Naive B cell (primary cell): Measurements from ENCODE around the gene ZNF519. TPM values are rescaled to one million over a fixed set of nuclear protein-coding genes. Genes with fewer than 3 reads are reported as not detected.
A peak's percentile ranks its signal among the peaks of the same experiment; 100 is the strongest.
"Not testable (repeated sequence)": the region's sequence is repeated elsewhere in the genome, so short reads cannot be mapped to it uniquely, and the experiment has no call there.

Source experiments
- ATAC-seq, 2 donors: fragments of 150-1000 bp; cut with Tn5 transposase; 2 replicates each; pipeline ENCODE4 v1.10.0; 2021; ENCODE audit warnings: low read depth in 2 of 2, mild to moderate bottlenecking in 2 of 2, moderate library complexity in 2 of 2
- DNase-seq: peaks from one replicate; pipeline ENCODE4 v3.0.0; 2022
- H3K27ac Mint-ChIP-seq, 6 donors: one replicate each; pipeline ENCODE4 v1.8.0; 2020 to 2022; ENCODE audit warnings: mild to moderate bottlenecking in 6 of 6, mixed read lengths in 6 of 6, moderate library complexity in 5 of 6, inconsistent platforms in 2 of 6
- H3K27me3 Mint-ChIP-seq, 3 donors: one replicate each; pipeline ENCODE4 v1.8.0; 2021 to 2022; ENCODE audit warnings: mixed read lengths in 3 of 3, mild to moderate bottlenecking in 1 of 3
- H3K36me3 Mint-ChIP-seq, 2 donors: one replicate each; pipeline ENCODE4 v1.8.0; 2020 to 2022; ENCODE audit warnings: mixed read lengths in 2 of 2, inconsistent platforms in 1 of 2, mild to moderate bottlenecking in 1 of 2
- H3K4me1 Mint-ChIP-seq, 3 donors: one replicate each; pipeline ENCODE4 v1.8.0; 2020 to 2022; ENCODE audit warnings: mixed read lengths in 3 of 3, inconsistent platforms in 1 of 3, mild to moderate bottlenecking in 1 of 3, moderate library complexity in 1 of 3
- H3K4me3 Mint-ChIP-seq, 8 donors: one replicate each; pipeline ENCODE4 v1.8.0; 2020 to 2022; ENCODE audit warnings: mild to moderate bottlenecking in 8 of 8, mixed read lengths in 8 of 8, moderate library complexity in 8 of 8, inconsistent platforms in 2 of 8
- H3K9me3 Mint-ChIP-seq, 7 donors: one replicate each; pipeline ENCODE4 v1.8.0; 2020 to 2022; ENCODE audit warnings: mixed read lengths in 7 of 7, mild to moderate bottlenecking in 5 of 7, inconsistent platforms in 2 of 7, moderate library complexity in 1 of 7
- polyA plus RNA-seq, 6 donors: library from polyadenylated mRNA; unstranded; fragments of 300-500 nt; fragmentation: Illumina TruSeq; gene quantifications; one replicate each; pipeline ENCODE4 v1.2.3, GENCODE V29; 2021; ENCODE audit warnings: low read depth in 6 of 6

Gene ZNF519
- polyA plus RNA-seq, result 1 to 10 TPM; 3.6 to 8.2 (median 5.6) TPM

DNA sequence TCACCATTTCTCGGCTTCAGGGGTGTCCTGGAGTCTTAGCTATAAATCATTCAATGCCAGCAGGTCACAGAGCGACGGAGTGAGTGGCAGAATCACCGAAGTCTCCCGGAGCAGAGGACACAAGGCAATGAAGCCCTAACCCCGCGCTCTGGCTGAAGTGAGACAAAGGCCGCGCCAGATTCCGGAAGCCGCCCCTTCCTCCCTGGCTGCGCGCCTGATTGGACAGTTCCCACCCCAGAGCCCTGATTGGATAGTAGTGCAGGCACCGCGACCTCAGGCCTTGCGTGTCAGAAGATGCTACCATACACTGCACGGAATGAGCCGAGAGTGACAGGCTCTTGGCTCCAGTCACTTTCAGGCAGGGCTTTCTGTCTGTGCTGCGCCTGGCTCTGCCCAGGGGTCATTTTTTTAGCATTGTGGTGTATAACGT, at the start of gene ZNF519:
TSS of gene ZNF519 (minus strand) at position 165 of the 430 bp plus-strand sequence. CDS start at position 7, 158 bp downstream.
- peak within 1 kb of the TSS; percentile 88 to 96 (median 95) for H3K4me3 Mint-ChIP-seq
- not testable (repeated sequence) for H3K27me3 Mint-ChIP-seq, H3K9me3 Mint-ChIP-seq, H3K36me3 Mint-ChIP-seq
- peak; percentile 89 for DNase-seq
- H3K27ac Mint-ChIP-seq, result peak within 1 kb of the TSS; percentile 53 to 95 (median 82)
- peak; percentile 99 to 100 for ATAC-seq
- H3K4me1 Mint-ChIP-seq, result peaks cover 7 to 20% (median 18%) of the 10 kb centered on the region in 3 donors

GRCh38 chr18:14179306-14179705, 47.1 kb upstream of the ZNF519 start:
- Mint-ChIP-seq H3K4me1 (peaks cover 0 to 7% (median 2%) of the 10 kb centered on the region in 3 donors), H3K9me3 (peaks cover 0 to 1% (median 0%) of the 10 kb centered on the region in 7 donors), H3K27ac (peak overlapping the region in 3 of 6 donors; percentile 84 to 92 (median 85)), H3K36me3 (no peaks in the 10 kb centered on the region), H3K4me3 (peak overlapping the region; percentile 82 to 94 (median 90)), H3K27me3 (no peaks in the 10 kb centered on the region)
- DNase-seq, result no peak
- peak; percentile 29 to 39 for ATAC-seq

- Mint-ChIP-seq H3K4me3 (peak overlapping the region; percentile 82 to 94 (median 90)), H3K27ac (peak overlapping the region in 4 of 6 donors; percentile 81 to 94 (median 84))
- H3K36me3 Mint-ChIP-seq, H3K4me1 Mint-ChIP-seq, H3K9me3 Mint-ChIP-seq, H3K27me3 Mint-ChIP-seq: not testable (repeated sequence)
- DNase-seq (peak; percentile 69), ATAC-seq (peak; percentile 86 to 87)
Measured at GRCh38 chr18:14178321-14179196, 46.3 kb upstream of the ZNF519 start.

DNA sequence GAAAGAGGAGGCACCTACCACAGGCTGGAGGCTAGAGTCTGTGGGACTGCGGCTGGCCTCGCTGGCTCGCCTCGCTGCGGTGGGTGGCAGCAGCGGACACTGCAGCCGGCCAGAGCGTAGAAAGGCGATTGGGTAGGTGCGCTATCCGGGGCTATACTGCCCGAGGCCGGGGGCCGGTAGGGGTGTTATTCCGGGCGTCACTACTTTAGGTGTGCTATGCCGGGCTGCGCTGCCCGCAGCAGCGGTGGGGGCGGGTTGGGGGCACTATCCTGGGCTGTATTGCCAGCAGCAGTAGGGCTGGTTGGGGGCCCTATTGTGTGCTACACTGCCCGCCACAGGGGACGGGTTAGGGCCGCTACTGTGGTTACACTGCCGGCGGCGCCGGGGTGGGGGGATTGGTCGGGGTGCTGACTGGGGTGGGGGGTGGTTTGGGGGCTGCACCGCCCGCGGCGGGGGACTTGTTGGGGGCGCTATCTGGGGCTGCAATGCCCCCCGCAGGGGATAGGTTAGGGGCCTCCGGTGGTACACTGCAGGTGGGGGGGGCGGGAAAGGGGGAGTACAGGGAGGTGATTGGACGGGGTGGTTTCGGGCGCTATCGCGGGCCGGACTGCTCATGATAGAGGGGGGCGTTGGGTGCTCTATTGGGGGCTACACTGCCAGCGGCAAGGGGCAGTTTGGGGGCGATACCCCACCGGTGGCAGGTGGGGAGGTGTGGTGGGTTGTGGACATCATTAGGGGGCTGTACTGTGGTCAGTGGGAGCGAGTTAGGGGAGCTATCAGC, 45.5 kb upstream of the ZNF519 start:
- H3K9me3 Mint-ChIP-seq, DNase-seq, H3K27me3 Mint-ChIP-seq, H3K36me3 Mint-ChIP-seq, ATAC-seq, H3K4me1 Mint-ChIP-seq: not testable (repeated sequence)
- Mint-ChIP-seq H3K4me3 (peak overlapping the region in 6 of 8 donors; percentile 84 to 94 (median 90)), H3K27ac (peak overlapping the region in 1 of 6 donors; percentile 85)

GRCh38 chr18:14175404-14175803, 43.2 kb upstream of the ZNF519 start:
- not testable (repeated sequence) for H3K27ac Mint-ChIP-seq, ATAC-seq, DNase-seq, H3K4me1 Mint-ChIP-seq, H3K4me3 Mint-ChIP-seq, H3K27me3 Mint-ChIP-seq, H3K36me3 Mint-ChIP-seq, H3K9me3 Mint-ChIP-seq

GRCh38 chr18:14174706-14175085, 42.5 kb upstream of the ZNF519 start:
- ATAC-seq, result no peak
- peaks cover 0 to 1% (median 0%) of the 10 kb centered on the region in 7 donors for H3K9me3 Mint-ChIP-seq
- no peak overlapping the region for H3K27ac Mint-ChIP-seq

GRCh38 chr18:14174002-14174705, 41.9 kb upstream of the ZNF519 start:
- H3K4me1 Mint-ChIP-seq, H3K27me3 Mint-ChIP-seq, H3K36me3 Mint-ChIP-seq, H3K9me3 Mint-ChIP-seq, H3K4me3 Mint-ChIP-seq, DNase-seq, H3K27ac Mint-ChIP-seq, ATAC-seq: not testable (repeated sequence)

More at GRCh38 chr18:14174706-14175085, 42.5 kb upstream of the ZNF519 start:
- DNase-seq, result no peak
- H3K4me3 Mint-ChIP-seq, result no peak overlapping the region
- peaks cover 0 to 7% (median 0%) of the 10 kb centered on the region in 3 donors for H3K4me1 Mint-ChIP-seq
- H3K36me3 Mint-ChIP-seq, result no peaks in the 10 kb centered on the region
- no peaks in the 10 kb centered on the region for H3K27me3 Mint-ChIP-seq

GRCh38 chr18:14173116-14173951, 41.1 kb upstream of the ZNF519 start:
- not testable (repeated sequence) for H3K4me1 Mint-ChIP-seq, H3K4me3 Mint-ChIP-seq, H3K27ac Mint-ChIP-seq, H3K27me3 Mint-ChIP-seq, H3K36me3 Mint-ChIP-seq, DNase-seq, ATAC-seq, H3K9me3 Mint-ChIP-seq

GRCh38 chr18:14172142-14173115, 40.2 kb upstream of the ZNF519 start:
- H3K36me3 Mint-ChIP-seq, ATAC-seq: not testable (repeated sequence)

DNA sequence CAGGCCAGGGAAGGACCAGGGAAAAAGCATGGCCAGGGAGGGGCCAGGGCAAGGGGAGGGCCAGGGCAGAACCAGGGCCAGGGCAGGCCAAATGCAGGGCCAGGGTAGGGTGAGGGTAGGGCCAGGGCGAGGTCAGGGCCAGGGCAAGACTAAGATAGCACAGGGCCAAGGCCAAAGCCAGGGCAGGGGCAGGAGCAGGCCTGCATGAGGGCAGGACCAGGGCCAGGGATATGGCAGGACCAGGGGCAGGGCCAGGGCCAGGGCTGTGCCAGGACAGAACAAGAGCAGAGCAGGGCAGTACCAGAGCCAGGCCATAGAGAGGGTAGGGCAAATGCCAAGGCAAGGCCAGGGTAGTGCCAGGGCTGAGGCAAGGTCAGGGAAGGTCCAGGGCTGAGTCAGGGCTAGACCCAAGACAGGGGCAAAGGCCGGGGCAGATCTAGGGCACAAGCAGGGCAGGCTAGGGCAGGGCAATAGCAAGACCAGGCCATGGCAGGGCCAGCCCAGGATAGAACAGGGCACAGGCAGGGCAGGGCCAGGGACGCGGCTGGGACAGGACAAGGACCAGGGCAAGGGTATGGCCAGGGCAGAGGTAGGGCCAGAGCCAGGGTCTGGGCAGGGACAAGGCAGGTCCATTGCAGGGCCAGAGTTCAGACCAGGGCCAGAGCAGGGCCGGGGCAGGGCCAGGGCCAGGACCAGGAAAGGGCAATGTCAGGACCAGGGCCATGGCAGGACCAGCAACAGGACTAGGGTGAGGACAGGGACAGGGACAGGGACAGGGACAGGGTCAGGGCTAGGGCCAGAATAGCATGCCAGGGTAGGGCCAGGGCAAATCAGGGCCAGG, 39.3 kb upstream of the ZNF519 start:
- H3K4me1 Mint-ChIP-seq, ATAC-seq, H3K9me3 Mint-ChIP-seq, H3K27ac Mint-ChIP-seq, H3K27me3 Mint-ChIP-seq, H3K4me3 Mint-ChIP-seq, H3K36me3 Mint-ChIP-seq, DNase-seq: not testable (repeated sequence)

More at GRCh38 chr18:14172142-14173115, 40.2 kb upstream of the ZNF519 start:
- not testable (repeated sequence) for DNase-seq, H3K9me3 Mint-ChIP-seq, H3K27me3 Mint-ChIP-seq, H3K4me1 Mint-ChIP-seq, H3K4me3 Mint-ChIP-seq
- H3K27ac Mint-ChIP-seq, result peak overlapping the region in 2 of 6 donors; percentile 44 to 58
